Activated T-helper 2 cell treated with anti-CD3 and anti-CD28 coated beads, Interferon-gamma antibody, Interleukin-2, Interleukin-4, amounts not matched to agents 10 μg/mL and 5 μg/mL and 100 μg/mL, durations not matched to agents 14 hours and 24 hours and 36 hours (primary cell): ENCODE data around the gene MIA. TPM values are rescaled to one million over a fixed set of nuclear protein-coding genes. Genes with fewer than 3 reads are reported as not detected.
A peak's percentile ranks its signal among the peaks of the same experiment; 100 is the strongest.

Source experiments
- DNase-seq: peaks from one replicate; pipeline ENCODE4 v3.0.0; 2021; ENCODE audit warnings: low spot score
- H3K27ac Mint-ChIP-seq: one replicate; pipeline ENCODE4 v1.8.0; 2021; ENCODE audit warnings: mixed read lengths
- H3K27me3 Mint-ChIP-seq: one replicate; pipeline ENCODE4 v1.8.0; 2021; ENCODE audit warnings: low read depth, mixed read lengths
- H3K36me3 Mint-ChIP-seq: one replicate; pipeline ENCODE4 v1.8.0; 2021; ENCODE audit warnings: low read depth, mixed read lengths
- H3K4me1 Mint-ChIP-seq: one replicate; pipeline ENCODE4 v1.8.0; 2021; ENCODE audit warnings: low read depth, mixed read lengths
- H3K4me3 Mint-ChIP-seq: one replicate; pipeline ENCODE4 v1.8.0; 2021; ENCODE audit warnings: low read depth, mild to moderate bottlenecking, moderate library complexity, mixed read lengths
- H3K9me3 Mint-ChIP-seq: one replicate; pipeline ENCODE4 v1.8.0; 2021; ENCODE audit warnings: mixed read lengths
- intact Hi-C: fragments of 100-400 bp; cut with micrococcal nuclease; formaldehyde crosslinking; loops from one replicate; pipeline ENCODE4 v1.15.1; 2023
- total RNA-seq: library from RNA; stranded (reverse); gene quantifications from 2 replicates; pipeline ENCODE4 v1.2.3, GENCODE V29; 2022

Gene MIA
- total RNA-seq, 1 donor from 2014 or later = not detected

DNA sequence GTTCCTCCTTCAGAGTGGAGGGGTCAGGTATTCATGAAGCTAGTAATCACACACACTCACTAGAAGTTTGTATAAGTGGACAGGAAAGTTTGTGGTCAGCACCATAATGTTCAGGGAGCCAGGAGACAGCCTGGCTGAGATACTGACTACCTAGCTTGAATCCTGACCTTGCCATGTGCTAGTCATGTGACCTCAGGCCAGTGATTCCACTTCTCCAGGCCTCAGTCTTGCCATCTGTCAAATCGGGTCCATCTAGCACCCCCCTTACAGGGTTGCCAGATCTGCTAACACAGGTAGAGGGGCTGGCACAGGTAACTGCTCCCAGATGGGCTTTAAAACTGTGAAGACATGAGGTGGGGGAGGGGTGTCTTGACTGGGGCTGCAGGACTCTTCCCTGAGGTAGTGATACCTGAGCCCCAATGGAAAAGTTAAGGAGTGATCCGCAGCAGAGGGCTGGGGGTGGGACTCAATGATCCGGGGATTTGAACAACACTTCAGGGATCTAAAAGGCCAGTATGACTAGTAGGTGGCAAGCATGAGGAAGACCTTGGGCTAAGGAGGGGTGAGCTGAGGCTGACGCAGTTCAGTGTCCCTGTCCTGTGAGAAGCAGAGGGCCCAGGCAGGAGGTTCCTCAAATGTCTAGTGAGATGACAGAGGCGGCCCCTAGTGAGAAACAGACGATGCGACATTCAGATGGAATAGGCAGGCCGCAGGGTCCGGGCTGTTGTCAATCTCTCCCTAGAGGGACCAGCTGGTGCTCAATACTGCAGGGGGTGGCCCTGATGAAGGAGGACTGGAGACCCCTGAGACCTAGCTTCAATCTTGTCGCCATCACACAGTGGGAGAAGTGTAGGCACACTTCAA, 33.6 kb upstream of the MIA start:
- DNase-seq = no peak
- intact Hi-C loops = no loop called here
- H3K4me3 Mint-ChIP-seq = no peak overlapping the region
- peaks cover 18% of the 10 kb centered on the region for H3K36me3 Mint-ChIP-seq
- H3K27me3 Mint-ChIP-seq = no peaks in the 10 kb centered on the region
- no peaks in the 10 kb centered on the region for H3K9me3 Mint-ChIP-seq
- H3K4me1 Mint-ChIP-seq = peaks cover 3% of the 10 kb centered on the region
- H3K27ac Mint-ChIP-seq = no peak overlapping the region

DNA sequence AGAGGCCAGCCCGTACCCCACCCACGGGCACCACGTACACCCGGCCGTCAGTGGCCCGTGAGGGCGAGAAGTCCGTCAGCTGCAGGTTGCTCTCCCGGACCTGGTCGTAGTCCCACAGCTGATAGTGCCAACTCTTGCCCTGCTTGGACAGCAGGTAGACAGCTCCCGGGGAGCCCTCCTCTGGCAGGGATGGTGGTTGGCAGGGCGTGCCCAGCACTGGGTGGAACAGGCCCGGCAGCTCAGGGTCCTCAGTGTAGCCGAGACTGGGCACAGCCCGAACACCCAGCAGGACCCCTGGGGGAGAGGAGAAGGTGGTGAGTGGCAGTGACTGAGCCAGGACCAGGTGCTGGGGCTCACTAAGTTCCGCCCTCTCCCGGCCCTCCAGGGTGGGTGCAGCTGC, 32.8 kb upstream of the MIA start:
- no peak overlapping the region for H3K27ac Mint-ChIP-seq
- H3K36me3 Mint-ChIP-seq = peaks cover 11% of the 10 kb centered on the region
- intact Hi-C loops = no loop called here
- no peaks in the 10 kb centered on the region for H3K9me3 Mint-ChIP-seq
- H3K4me1 Mint-ChIP-seq = peaks cover 3% of the 10 kb centered on the region
- H3K27me3 Mint-ChIP-seq = no peaks in the 10 kb centered on the region
- DNase-seq = no peak
- H3K4me3 Mint-ChIP-seq = no peak overlapping the region

DNA sequence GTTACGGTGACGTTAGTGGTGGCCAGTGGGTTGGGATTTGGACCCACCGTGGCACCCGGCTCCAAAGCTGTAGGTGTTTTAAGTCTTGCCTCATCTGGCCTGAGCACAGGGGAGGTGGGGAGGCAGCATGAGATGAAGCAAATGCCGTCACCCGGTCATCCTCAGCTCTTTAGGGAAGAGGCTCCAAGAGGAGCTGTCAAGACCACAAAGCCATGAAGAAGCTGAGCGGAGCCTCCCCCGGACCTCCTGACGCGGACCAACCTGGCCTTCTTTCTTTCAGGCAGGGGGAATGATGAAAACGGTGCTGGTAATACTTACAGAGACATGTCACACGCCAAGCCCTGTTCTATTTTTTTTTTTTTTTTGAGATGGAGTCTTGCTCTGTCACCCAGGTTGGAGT, 32.4 kb upstream of the MIA start:
- Mint-ChIP-seq H3K9me3 (no peaks in the 10 kb centered on the region), H3K36me3 (peaks cover 8% of the 10 kb centered on the region), H3K27ac (no peak overlapping the region), H3K4me3 (no peak overlapping the region), H3K27me3 (no peaks in the 10 kb centered on the region), H3K4me1 (peaks cover 3% of the 10 kb centered on the region)
- intact Hi-C loops = no loop called here
- no peak for DNase-seq

DNA sequence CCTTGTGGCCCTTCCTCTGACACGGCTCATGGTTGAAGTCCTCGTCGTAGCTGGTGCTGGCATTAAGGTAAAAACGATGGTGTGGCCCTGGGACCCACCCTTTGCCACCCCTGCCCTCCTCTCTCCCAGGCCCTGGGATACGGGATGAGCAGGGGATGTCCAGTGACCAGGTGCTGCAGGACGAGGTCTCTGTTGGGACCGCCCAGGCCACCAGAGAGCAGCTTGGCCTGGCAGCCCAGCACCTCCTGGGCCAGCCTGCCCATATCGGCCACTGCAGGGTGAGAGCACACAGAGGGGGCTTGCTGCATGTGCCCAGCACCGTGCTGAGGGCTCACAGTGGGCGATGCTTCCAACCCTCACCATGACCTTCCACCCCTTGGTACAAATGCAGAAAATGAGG, 31.4 kb upstream of the MIA start:
- intact Hi-C loops = no loop called here
- no peaks in the 10 kb centered on the region for H3K27me3 Mint-ChIP-seq
- H3K36me3 Mint-ChIP-seq = peaks cover 5% of the 10 kb centered on the region
- H3K27ac Mint-ChIP-seq = no peak overlapping the region
- H3K4me3 Mint-ChIP-seq = no peak overlapping the region
- DNase-seq = no peak
- no peaks in the 10 kb centered on the region for H3K9me3 Mint-ChIP-seq
- peaks cover 5% of the 10 kb centered on the region for H3K4me1 Mint-ChIP-seq

DNA sequence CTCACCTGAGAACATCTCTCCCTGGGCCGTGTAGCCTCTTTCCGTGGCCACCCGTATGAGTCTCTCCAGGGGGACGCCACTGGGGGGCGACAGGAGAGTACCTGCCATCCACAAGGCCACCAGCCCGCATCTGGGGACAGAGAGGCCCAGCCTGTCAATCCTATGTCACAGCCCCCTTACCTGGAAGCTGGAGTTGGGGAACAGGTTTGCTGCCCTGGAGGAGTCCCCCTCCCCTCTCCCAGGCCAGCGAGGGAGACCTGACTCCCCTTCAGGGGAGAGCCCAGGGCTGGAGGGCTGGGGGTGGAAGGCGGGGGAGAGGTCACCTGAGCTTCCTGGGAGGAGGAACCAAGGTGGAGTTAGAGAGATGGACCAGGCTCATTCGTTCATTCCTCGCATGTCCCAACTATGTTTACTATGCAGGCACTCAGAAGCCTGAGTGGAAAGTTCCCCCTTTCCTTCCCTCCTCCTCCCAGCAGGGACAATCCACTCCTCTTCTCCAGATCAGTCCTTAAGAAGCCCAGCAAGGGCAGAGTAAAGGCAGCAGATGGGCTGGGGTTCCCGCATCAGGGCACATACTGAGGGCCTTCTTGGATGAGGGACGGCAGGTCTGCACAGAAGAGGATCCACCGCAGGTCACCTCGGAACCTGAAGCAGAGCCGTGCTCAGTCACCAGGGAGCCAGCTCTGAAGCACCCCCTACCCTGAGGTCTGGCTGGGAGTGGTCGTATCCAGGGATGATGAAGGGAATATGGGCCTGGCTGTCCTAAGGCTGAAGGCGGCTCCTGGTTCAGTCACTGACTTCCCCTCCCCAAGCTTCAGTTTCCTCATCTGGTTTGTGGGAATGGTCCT, 30.5 kb upstream of the MIA start:
- Mint-ChIP-seq H3K27ac (no peak overlapping the region), H3K9me3 (no peaks in the 10 kb centered on the region), H3K4me1 (peaks cover 11% of the 10 kb centered on the region), H3K4me3 (no peak overlapping the region), H3K27me3 (no peaks in the 10 kb centered on the region), H3K36me3 (no peaks in the 10 kb centered on the region)
- no peak for DNase-seq
- intact Hi-C loops = no loop called here

DNA sequence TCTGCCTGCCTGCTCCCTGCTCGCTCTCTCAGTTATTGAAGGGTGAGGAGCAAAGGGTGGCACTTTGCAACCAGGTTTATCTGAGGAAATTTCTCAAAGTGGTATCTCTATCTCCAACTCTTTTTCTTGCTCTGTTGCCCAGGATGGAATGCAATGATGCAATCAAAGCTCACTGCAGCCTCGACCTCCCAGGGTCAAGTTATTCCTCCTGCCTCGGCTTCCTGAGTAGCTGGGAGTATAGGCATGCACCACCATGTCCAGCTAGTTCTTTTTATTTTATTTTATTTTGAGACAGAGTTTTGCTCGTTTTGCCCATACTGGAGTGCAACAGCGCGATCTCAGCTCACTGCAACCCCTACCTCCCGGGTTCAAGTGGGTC, 29.9 kb upstream of the MIA start:
- H3K4me1 Mint-ChIP-seq = peaks cover 16% of the 10 kb centered on the region
- DNase-seq = no peak
- no peak overlapping the region for H3K27ac Mint-ChIP-seq
- H3K4me3 Mint-ChIP-seq = no peak overlapping the region
- H3K27me3 Mint-ChIP-seq = no peaks in the 10 kb centered on the region
- no peaks in the 10 kb centered on the region for H3K9me3 Mint-ChIP-seq
- no peaks in the 10 kb centered on the region for H3K36me3 Mint-ChIP-seq
- intact Hi-C loops = no loop called here

DNA sequence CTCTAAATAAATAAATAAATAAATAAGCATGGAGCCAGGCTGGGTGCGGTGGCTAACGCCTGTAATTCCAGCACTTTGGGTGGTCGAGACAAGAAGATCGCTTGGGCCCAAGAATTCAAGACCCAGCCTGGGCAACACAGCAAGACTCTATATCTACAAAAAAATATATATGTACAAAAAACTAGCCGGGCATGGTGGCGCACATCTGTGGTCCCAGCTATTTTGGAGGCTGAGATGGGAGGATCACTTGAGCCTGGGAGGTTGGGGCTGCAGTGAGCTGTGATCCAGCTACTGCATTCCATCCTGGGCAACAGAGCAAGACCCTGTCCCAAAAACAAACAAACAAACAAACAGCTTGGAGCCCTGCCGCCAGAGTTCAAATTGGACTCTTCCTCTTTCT, 27.8 kb upstream of the MIA start:
- Mint-ChIP-seq H3K36me3 (peaks cover 15% of the 10 kb centered on the region), H3K4me3 (no peak overlapping the region), H3K4me1 (peaks cover 17% of the 10 kb centered on the region), H3K9me3 (no peaks in the 10 kb centered on the region), H3K27me3 (no peaks in the 10 kb centered on the region), H3K27ac (no peak overlapping the region)
- intact Hi-C loops = no loop called here
- DNase-seq = no peak

DNA sequence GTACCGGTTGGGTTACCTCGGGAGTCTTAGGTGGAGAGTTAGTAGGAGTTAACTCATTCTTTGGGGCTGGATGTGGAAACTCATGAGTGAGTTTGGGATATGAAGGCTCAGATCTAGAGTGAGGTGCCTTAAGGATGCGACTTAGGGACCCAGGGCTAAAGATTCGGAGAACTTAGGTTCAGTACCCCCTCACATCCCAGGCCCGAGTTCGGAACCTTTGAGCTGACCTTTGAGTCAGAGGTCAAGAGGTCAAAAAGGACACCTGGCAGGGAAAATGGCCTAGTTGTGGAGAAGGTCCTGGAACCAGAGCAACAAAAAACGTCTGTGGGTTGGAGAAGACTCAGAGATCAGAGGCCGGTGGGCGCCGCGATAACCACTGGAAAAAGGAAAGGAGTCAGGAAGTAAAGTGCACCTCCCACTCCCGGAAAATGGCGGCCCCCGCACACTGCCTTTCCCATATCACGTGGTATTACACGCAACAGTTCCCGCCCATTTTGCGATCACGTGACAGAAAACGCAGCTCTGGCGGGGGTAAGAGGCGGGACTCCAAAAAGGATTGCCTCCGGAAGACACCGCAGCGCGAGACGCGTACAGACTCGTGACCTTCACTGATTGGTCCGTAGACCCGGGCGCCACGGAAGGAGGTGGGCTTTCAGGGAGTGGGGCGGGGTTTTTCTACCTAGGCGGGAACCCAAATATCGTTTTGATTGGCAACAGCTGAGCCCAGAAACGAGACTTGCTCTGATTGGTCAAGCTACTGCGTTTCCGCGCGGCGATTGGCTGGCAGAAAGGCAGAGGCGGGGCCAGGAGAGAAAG, 25.1 kb upstream of the MIA start, which contains the start of gene ACTMAP:
Gene ACTMAP, minus strand, starts transcription at position 420 of the 816 bp plus-strand sequence. CDS start 674 bp downstream, outside the sequence.
- intact Hi-C loops = loop anchor here (1.0 to 10.0 kb wide), 4 partner anchors 28 to 305 kb away; partner anchors contain the start of genes RAB4B and SERTAD3
- peak within 1 kb of the TSS; percentile 96 for H3K4me3 Mint-ChIP-seq
- H3K4me1 Mint-ChIP-seq = peaks cover 29% of the 10 kb centered on the region
- no peaks in the 10 kb centered on the region for H3K27me3 Mint-ChIP-seq
- no peaks in the 10 kb centered on the region for H3K9me3 Mint-ChIP-seq
- peaks cover 33% of the 10 kb centered on the region for H3K36me3 Mint-ChIP-seq
- peak; percentile 100 for DNase-seq
- peak within 1 kb of the TSS; percentile 97 for H3K27ac Mint-ChIP-seq

DNA sequence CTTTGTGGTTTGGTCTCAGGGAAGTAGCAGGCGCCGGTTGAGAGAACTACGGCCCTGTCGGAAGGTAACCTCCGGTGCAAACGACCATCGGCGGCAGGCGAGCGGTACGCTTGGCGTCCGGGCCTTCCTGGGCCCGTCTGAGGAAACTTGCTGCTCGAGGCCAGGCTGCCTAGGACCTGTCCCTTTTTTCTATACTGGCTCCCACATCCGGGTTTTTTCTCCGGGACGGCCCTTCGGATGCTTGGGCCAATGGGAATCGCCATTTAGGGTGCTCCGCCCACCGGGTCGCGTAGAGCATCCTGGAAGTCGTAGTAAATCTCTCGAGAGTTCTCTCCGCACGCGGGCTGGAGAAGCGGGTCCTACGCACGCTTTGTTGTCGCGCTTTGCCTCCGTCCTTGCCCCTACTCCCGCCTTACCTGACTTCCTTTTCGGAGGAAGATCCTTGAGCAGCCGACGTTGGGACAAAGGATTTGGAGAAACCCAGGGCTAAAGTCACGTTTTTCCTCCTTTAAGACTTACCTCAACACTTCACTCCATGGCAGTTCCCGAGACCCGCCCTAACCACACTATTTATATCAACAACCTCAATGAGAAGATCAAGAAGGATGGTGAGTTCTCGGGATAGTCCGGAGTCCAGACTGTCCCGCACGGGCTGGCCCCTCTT, 24.3 kb upstream of the MIA start, which contains the start of gene SNRPA:
Gene SNRPA, plus strand, starts transcription at position 330 of the 664 bp plus-strand sequence. Its CDS starts 206 bp downstream, at position 536.
- Mint-ChIP-seq H3K36me3 (peaks cover 41% of the 10 kb centered on the region), H3K4me3 (peak within 1 kb of the TSS; percentile 96), H3K4me1 (peaks cover 34% of the 10 kb centered on the region), H3K9me3 (no peaks in the 10 kb centered on the region), H3K27ac (peak within 1 kb of the TSS; percentile 97), H3K27me3 (no peaks in the 10 kb centered on the region)
- DNase-seq = peak; percentile 96
- intact Hi-C loops = loop anchor here (1.0 to 10.0 kb wide), 6 partner anchors 27 to 306 kb away; partner anchors contain the start of genes COQ8B, RAB4B and SERTAD3

DNA sequence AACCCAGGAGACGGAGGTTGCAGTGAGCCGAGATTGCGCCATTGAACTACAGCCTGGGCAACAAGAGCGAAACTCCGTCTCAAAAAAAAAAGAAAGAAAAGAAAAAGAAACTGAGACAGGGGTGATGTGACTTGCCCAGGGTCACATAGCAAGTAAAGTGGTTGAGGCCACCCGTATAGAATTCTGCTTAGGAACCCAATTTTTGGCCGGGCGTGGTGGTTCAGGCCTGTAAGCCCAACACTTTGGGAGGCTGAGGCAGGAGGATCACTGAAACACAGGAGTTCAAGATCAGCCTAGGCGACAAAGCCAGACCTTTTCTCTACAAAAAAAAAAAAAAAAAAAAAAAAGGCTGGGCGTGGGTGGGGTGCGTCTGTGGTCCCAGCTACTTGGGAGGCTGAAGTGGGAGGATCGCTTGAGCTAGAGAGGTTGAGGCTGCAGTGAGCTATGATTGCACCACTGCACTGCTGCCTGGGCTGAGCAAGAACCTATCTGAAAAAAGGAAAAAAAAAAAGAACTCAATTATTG, 23.0 kb upstream of the MIA start:
- peaks cover 47% of the 10 kb centered on the region for H3K4me1 Mint-ChIP-seq
- peaks cover 52% of the 10 kb centered on the region for H3K36me3 Mint-ChIP-seq
- peak overlapping the region; percentile 97 for H3K27ac Mint-ChIP-seq
- H3K9me3 Mint-ChIP-seq = no peaks in the 10 kb centered on the region
- intact Hi-C loops = loop anchor here (10.0 kb wide), 1 partner anchor 308 kb away; the partner anchor contains the start of gene SERTAD3
- H3K27me3 Mint-ChIP-seq = no peaks in the 10 kb centered on the region
- no peak for DNase-seq
- H3K4me3 Mint-ChIP-seq = peak overlapping the region; percentile 96

DNA sequence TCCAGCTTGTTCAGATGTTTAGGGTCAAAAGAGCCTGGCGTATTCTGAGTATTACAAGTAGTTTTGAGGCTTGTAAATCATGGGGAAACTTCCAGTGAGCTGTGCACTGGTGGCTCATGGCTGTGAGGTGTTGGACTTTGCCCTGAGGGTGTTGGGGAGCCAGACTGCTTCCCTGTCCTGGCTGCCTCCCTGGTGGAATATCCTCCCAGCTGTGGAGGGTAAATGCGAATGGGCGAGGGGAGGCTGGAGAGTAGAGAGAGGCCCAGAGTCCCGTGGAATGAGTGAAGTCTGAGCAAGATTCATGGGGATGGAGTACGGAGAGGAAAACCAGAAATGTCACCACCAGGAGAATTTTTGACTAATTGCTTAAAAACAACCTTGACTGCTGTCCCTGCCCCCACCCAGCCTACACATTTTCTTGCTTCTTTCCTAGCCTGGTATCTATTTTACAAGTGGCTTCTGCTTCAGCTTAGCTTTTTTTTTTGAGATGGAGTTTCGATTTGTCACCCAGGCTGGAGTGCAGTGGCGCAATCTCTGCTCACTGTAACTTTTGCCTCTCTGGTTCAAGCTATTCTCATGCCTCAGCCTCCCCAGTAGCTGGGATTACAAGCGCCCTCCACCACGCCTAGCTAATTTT, 20.6 kb upstream of the MIA start:
- intact Hi-C loops = loop anchor here (1.0 to 10.0 kb wide), 3 partner anchors 23 to 310 kb away; partner anchors contain the start of gene SERTAD3

More for the DNA sequence above, 20.6 kb upstream of the MIA start:
- Mint-ChIP-seq H3K36me3 (peaks cover 71% of the 10 kb centered on the region), H3K9me3 (no peaks in the 10 kb centered on the region), H3K4me1 (peaks cover 39% of the 10 kb centered on the region), H3K4me3 (peak overlapping the region; percentile 83), H3K27ac (peak overlapping the region; percentile 95), H3K27me3 (no peaks in the 10 kb centered on the region)
- peak; percentile 20 for DNase-seq
